Astrocyte of the hippocampus (primary cell): Measurements from ENCODE around the gene PRICKLE3.
"Not testable (repeated sequence)": the region's sequence is repeated elsewhere in the genome, so short reads cannot be mapped to it uniquely, and the experiment has no call there.

Source experiments
- DNase-seq: peaks from one replicate; pipeline ENCODE4 v3.0.0; 2011; ENCODE audit warnings: low read depth, low spot score

PRICKLE3 gene

DNA sequence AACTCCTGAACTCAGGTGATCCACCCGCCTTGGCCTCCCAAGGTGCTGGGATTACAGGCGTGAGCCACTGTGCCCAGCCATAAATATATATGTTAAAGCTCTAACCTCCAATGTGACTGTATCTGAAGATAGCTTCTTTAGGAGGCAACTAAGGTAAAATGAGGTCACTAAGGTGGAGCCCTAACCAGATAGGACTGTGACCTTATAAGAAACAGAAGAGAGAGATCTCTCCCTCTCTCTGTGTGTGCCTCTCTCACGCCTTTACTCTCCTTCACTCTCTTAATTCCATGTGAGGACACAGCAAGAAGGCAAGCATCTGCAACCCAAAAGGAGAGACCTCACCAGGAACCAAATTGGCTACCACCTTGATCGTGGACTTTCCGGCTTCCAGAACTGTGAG is 24.5 kb downstream of the PRICKLE3 start:
- DNase-seq, result no peak

- DNase-seq, result no peak
Measured at GRCh38 chrX:49160908-49161307, 25.3 kb downstream of the PRICKLE3 start.

DNA sequence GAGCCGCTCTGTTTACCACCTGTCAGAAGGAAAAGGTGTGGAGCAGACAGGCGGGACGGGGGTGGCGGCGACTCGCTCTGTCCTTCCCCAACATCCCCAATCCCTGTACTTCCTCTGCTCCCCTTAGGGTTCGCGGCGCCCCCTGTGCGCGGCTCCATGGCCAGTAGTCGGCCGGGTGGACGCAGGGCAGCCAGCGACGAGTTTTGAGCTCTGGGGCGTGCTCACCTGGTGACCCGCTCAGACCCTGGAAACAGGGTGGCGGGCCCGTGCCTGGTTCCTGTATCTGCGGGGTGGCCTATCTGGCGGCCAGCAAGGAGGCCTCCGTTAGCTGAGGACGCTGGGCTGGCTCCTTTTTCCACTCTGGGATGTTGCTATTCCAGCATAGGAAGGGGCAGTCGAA is 29.0 kb downstream of the PRICKLE3 start:
- no peak for DNase-seq

DNA sequence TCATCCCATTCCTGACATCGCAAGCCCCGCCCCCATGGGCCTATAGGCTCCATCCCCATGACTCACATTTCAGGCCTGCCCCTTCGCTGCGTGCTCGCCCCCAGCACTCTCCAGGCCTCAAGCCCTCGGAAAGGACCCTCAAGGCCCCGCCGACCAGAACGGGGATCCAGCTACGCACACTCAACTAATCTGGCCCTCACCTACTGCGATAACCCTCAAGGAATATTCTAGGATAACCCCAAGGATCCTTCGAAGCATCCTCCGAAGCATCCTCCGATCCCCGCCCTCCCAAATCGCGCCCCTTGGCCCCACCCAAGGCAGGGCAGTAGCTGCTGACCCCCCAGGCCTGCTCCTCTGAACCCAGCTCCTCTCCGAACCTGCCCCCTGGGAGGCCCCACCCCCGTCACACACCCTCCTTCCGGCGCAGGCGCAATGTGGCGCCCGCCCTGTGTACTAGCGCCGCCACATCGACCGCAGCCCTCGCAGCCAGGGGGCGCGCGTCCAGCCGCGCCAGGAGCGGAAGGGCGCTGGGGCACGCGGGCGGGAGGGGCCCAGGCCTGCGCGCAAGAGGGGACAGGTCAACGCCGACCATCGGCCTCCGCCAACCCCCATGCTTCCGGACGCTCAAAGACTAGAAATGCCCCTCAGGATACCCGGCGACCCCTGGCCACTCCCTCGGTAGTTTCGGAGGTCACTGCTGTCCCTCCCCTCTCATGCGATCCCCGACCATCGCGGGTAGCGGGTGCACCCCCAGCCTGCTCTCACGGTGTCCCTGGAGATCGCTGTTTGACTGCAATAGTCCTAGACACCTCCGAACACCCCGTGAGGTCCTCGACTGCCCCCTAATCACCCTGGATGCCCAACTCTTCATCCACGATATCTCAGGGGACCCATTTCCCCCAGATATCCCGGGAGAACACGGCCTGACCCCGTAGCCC is 30.0 kb downstream of the PRICKLE3 start:
- DNase-seq, result peak; percentile 91

- peak; percentile 78 for DNase-seq
Measured at GRCh38 chrX:49155243-49155899, 30.8 kb downstream of the PRICKLE3 start.

GRCh38 chrX:49153467-49153866 is 32.7 kb downstream of the PRICKLE3 start:
- DNase-seq, result no peak

DNA sequence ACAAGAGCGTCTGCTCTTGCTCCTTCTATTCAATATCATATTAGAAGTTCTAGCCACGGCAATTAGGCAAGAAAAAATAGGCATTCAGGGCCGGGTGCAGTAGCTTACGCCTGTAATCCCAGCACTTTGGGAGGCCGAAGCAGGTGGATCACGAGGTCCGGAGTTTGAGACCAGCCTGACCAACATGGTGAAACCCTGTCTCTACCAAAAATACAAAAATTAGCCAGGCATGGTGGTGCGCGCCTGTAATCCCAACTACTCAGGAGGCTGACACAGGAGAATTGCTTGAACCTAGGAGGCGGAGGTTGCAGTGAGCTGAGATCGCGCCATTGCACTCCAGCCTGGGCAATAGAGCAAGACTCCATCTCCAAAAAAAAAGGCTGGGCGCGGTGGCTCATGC is 36.9 kb downstream of the PRICKLE3 start:
- DNase-seq, result not testable (repeated sequence)

DNA sequence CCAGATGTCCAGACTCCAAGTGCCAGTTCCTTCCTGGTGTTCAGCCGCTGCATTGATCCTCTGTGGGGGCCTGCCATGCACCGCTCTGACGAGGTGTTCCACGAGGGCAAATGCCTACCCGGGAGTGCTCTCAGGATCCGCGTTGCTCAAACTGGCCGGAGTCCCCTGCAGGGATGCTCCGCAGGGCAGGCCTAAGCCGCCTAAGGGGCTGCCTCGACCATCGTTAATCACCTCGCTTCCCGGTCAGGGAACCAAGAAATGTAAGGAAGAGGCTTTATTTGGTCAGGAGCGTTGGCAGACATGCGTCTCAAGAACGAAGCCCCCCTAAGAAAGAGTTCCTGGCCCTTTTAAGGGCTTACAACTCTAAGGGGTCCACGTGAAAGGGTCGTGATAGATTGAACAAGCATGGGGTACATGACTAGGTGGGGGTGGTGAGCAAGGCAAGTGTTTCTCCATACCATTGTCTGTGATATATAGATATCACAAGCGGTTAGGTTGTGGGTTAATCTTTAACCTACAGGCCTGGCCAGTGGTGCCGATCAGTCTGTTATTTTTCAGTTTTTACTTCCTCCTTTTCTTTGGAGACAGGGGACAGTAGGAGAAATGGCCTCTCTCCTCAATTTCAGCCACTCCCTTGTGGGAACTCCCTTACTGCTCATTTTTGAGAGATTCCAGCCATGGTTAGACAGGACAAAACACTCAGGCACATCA is 37.6 kb downstream of the PRICKLE3 start:
- DNase-seq, result not testable (repeated sequence)

- DNase-seq, result no peak
Measured at GRCh38 chrX:49147936-49148335, 38.2 kb downstream of the PRICKLE3 start.

DNA sequence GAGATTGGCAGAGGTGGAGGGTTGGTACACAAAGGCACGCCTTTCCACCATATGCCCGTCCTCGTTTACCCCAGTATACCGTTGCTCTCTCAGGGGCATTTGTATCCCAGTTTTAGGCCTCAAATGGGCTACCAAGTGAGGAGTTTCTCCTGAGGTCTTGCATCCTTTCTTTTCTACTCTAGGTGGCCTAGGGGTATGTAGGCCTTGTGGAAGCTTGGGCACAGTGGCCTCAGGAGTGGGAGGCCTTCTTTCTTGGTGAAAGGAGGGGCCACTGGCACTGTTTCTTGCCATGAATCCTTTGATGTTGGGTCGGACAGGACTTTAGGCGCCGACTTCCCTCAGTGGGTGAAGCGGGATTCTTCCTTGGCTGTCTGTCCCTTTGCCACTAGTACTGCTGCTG is 38.9 kb downstream of the PRICKLE3 start:
- no peak for DNase-seq

DNA sequence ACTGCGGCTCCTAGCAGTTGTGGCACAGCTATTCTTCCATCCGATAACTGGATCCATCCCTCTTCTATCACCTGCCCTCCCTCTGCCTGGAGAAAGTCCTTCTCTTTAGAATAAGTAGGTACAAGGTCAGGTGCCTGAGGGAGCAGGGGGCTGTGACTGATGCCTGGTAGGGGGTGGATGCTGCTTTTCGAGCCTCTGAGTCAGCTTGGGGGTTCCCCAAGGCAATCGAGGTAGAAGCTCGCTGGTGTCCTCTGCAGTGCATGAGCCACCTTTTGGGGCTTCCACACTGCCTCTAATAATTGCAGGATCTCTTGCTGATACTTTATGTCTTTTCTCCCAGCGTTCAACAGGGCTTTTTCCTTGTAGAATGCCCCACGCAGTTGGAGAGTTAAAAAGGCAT is 43.0 kb downstream of the PRICKLE3 start:
- DNase-seq, result not testable (repeated sequence)

DNA sequence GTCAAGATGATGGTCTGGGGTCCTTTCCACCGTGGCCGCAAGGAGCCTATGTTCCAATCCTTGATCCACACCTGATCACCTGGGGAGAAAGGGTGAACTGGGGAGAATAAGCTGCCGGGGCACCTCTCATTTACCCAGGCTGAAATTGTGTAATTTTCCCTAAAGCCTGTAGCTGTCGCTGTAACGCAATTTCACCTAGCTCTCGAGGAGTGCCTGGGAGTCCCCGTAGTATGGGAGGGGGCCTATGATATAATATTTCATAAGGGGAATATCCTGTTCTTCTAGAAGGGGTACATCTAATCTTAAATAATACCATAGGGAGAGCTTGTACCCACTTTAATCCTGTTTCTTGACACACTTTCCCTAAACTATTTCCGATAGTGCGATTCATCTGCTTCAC is 43.9 kb downstream of the PRICKLE3 start:
- not testable (repeated sequence) for DNase-seq

GRCh38 chrX:49139713-49140112 is 46.5 kb downstream of the PRICKLE3 start:
- DNase-seq, result no peak

DNA sequence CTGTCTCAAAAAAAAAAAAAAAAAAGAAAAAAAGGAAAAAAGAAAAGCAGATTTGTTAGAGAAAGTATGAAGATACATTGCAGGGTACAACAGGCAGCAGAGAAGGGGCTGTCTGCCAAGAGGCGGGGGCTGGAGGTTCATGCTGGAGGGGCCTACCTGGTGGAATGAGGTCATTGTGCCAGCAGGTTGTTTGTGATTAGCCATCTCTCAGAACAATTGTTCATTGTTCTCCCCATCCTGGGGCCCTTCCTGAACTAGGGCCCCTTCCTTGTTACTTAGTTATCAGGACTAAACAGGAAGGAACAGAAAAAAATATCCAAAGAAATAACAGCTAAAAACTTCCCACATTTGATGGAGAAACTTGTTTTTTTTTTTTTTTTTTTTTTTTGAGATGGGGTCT is 48.7 kb downstream of the PRICKLE3 start:
- no peak for DNase-seq

DNA sequence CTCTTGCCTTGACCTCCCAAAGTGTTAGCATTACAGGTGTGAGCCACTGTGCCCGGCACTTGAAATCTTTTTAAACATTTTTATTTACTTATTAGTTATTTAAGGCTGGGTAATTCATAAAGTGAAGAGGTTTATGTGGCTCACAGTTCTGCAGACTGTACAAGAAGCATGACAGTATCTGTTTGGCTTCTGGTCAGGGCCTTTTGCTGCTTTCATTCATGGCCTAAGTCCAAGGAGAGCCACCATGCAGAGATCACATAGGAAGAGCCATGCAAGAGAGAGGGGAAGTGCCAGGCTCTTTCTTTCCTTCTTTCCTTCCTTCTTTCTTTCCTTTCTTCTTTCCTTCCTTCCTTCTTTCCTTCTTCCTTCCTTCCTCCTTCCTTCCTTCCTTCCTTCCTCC is 52.4 kb downstream of the PRICKLE3 start:
- DNase-seq, result no peak

- DNase-seq, result not testable (repeated sequence)
Measured at GRCh38 chrX:49132275-49132674, 53.9 kb downstream of the PRICKLE3 start.

- DNase-seq, result no peak
Measured at GRCh38 chrX:49129427-49129826, 56.7 kb downstream of the PRICKLE3 start.

DNA sequence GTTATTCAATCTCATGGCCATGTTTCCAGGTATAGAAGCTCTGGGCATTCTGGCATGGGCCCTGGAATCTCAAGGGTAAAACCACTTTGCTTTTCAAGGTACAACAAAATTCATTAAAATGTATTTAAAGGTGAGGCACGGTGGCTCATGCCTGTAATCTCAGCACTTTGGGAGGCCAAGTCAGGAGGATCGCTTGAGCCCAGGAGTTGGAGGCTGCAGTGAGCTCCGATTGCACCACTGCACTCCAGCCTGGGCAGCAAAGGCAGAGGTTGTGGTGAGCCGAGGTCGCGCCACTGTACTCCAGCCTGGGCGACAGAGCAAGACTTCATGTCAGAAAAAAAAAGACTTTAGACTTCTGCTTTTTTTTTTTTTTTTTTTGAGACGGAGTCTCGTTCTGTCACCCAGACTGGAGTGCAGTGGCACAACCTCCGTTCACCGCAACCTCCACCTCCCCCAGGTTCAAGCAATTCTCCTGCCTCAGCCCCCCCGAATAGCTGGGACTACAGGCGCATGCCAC is 58.4 kb downstream of the PRICKLE3 start:
- DNase-seq, result not testable (repeated sequence)
